Adipocyte (in vitro differentiated cells): Measurements from ENCODE around the gene DMTF1.
"Not testable (repeated sequence)": the region's sequence is repeated elsewhere in the genome, so short reads cannot be mapped to it uniquely, and the experiment has no call there.

Experiments used
- DNase-seq: peaks from one replicate; pipeline ENCODE4 v3.0.0-alpha.2; 2015; ENCODE audit warnings: low read depth
- H3K27me3 ChIP-seq: replicated peaks from 2 replicates; pipeline ENCODE4 v1.7.0; 2013; ENCODE audit warnings: mild to moderate bottlenecking, low read length, moderate library complexity; ENCODE audit not compliant: control insufficient read depth, insufficient read depth
- H3K36me3 ChIP-seq: 2 replicates; pipeline ENCODE4 v1.7.0; 2013; ENCODE audit warnings: low read length, mild to moderate bottlenecking, moderate library complexity; ENCODE audit not compliant: control insufficient read depth, insufficient read depth, severe bottlenecking
- H3K4me1 ChIP-seq: 2 replicates; pipeline ENCODE4 v1.7.0; 2013; ENCODE audit warnings: mild to moderate bottlenecking, low read length, moderate library complexity; ENCODE audit not compliant: control insufficient read depth, insufficient read depth
- H3K4me3 ChIP-seq: 2 replicates; pipeline ENCODE4 v1.7.0; 2013; ENCODE audit warnings: mild to moderate bottlenecking, low read length, moderate library complexity
- H3K9ac ChIP-seq: 2 replicates; pipeline ENCODE4 v1.7.0; 2013; ENCODE audit warnings: mild to moderate bottlenecking, low read length, moderate library complexity
- H3K9me3 ChIP-seq: 2 replicates; pipeline ENCODE4 v1.7.0; 2013; ENCODE audit warnings: mild to moderate bottlenecking, low read length, moderate library complexity; ENCODE audit not compliant: control insufficient read depth

Gene DMTF1

GRCh38 chr7:87202208-87202607, 50.0 kb downstream of the DMTF1 start:
- no peak for DNase-seq
- H3K36me3 ChIP-seq = peaks cover 48% of the 10 kb centered on the region

DNA sequence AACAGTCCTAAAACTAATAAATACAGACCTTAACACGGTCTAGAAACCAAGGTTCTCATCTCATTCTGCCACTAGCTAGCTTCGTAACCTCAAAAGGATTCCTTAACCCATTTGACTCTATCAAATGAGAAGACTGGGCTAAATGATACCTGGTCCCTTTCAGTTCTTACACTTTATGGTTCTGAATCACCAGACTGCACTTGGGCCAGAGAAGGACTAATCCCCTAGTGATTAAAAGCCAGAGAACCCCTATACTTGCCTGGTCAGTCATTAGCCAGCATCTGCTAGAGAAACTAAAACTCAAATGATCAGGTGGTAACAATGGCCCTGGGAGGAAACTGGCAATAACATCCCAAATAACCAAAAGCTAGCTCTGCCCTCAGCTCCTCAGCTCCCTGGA, 50.5 kb downstream of the DMTF1 start:
- Histone ChIP-seq H3K27me3 (no peaks in the 10 kb centered on the region), H3K4me3 (no peak overlapping the region), H3K4me1 (no peaks in the 10 kb centered on the region), H3K9ac (no peak overlapping the region), H3K9me3 (peaks cover 18% of the 10 kb centered on the region), H3K36me3 (peaks cover 43% of the 10 kb centered on the region)
- no peak for DNase-seq

More at GRCh38 chr7:87202208-87202607, 50.0 kb downstream of the DMTF1 start:
- H3K4me3 ChIP-seq = no peak overlapping the region
- H3K9me3 ChIP-seq = peaks cover 18% of the 10 kb centered on the region
- no peaks in the 10 kb centered on the region for H3K27me3 ChIP-seq
- H3K9ac ChIP-seq = no peak overlapping the region
- H3K4me1 ChIP-seq = no peaks in the 10 kb centered on the region

DNA sequence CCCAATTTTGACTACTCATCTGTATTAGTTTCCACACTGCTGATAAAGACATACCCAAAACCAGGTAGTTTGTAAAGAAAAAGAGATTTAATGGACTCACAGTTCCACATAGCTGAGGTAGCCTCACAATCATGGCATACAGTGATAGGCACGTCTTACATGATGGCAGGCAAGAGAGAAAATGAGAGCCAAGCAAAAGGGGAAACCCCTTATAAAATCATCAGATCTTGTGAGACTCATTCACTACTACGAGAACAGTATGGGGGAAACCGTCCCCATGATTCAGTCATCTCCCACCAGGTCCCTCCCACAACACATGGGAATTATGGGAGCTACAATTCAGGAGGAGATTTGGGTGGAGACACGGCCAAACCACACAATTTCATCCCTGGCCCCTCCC, 51.7 kb downstream of the DMTF1 start:
- DNase-seq, H3K9ac ChIP-seq, H3K4me1 ChIP-seq, H3K27me3 ChIP-seq, H3K4me3 ChIP-seq: not testable (repeated sequence)
- H3K9me3 ChIP-seq = peaks cover 18% of the 10 kb centered on the region
- peaks cover 32% of the 10 kb centered on the region for H3K36me3 ChIP-seq

DNA sequence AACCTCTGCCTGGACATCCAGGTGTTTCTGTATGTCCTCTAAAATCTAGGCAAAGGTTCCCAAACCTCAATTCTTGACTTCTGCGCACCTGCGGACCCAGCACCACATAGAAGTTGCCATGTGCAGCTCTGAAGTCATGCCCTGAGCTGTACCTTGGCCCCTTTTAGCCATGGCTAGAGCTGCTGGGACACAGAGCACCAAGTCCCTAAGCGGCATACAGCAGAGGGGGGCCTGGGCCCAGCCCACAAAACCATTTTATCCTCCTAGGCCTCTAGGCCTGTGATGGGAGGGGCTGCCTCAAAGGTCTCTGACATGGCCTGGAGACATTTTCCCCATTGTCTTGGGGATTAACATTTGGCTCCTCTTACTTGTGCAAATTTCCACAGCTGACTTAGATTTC, 52.7 kb downstream of the DMTF1 start:
- DNase-seq = no peak
- Histone ChIP-seq H3K36me3 (peaks cover 24% of the 10 kb centered on the region), H3K9me3 (peaks cover 18% of the 10 kb centered on the region)

GRCh38 chr7:87205701-87206100, 53.4 kb downstream of the DMTF1 start:
- not testable (repeated sequence) for H3K9ac ChIP-seq, H3K27me3 ChIP-seq, H3K4me1 ChIP-seq, DNase-seq, H3K4me3 ChIP-seq
- Histone ChIP-seq H3K36me3 (peaks cover 17% of the 10 kb centered on the region), H3K9me3 (peaks cover 18% of the 10 kb centered on the region)

More for the DNA sequence above, 52.7 kb downstream of the DMTF1 start:
- H3K4me1 ChIP-seq = no peaks in the 10 kb centered on the region
- H3K9ac ChIP-seq = no peak overlapping the region
- no peaks in the 10 kb centered on the region for H3K27me3 ChIP-seq
- H3K4me3 ChIP-seq = no peak overlapping the region

- H3K4me1 ChIP-seq = no peaks in the 10 kb centered on the region
- H3K9ac ChIP-seq = no peak overlapping the region
- H3K4me3 ChIP-seq = no peak overlapping the region
- H3K27me3 ChIP-seq = no peaks in the 10 kb centered on the region
- DNase-seq = no peak
- peaks cover 18% of the 10 kb centered on the region for H3K9me3 ChIP-seq
- peaks cover 17% of the 10 kb centered on the region for H3K36me3 ChIP-seq
These were observed 54.1 kb downstream of the DMTF1 start for GRCh38 chr7:87206361-87206760.

DNA sequence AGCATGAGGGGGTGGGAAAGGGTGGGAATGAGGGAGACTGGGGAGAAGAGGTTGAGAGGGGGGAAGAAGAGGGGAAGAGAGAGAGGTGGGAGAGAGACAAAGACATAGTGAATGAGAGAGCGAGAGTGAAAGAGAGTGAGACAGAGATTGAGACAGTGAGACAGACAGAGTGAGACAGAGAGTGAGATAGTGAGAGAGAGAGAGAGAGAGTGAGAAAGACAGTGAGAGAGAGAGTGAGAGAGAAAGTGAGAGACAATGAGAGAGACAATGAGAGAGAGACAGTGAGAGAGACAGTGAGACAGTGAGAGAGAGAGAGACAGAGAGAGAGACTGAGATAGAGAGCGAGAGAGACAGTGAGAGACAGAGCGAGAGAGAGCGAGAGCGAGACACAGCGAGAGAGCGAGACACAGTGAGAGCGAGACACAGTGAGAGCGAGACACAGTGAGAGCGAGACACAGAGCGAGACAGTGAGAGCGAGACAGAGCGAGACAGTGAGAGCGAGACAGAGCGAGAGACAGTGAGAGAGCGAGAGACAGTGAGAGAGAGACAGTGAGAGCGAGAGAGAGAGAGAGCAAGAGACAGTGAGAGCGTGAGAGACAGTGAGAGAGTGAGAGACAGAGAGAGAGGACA, 57.2 kb downstream of the DMTF1 start:
- Histone ChIP-seq H3K9me3 (peaks cover 18% of the 10 kb centered on the region), H3K9ac (no peak overlapping the region), H3K27me3 (no peaks in the 10 kb centered on the region), H3K4me3 (no peak overlapping the region), H3K36me3 (peaks cover 9% of the 10 kb centered on the region), H3K4me1 (peaks cover 21% of the 10 kb centered on the region)
- no peak for DNase-seq

DNA sequence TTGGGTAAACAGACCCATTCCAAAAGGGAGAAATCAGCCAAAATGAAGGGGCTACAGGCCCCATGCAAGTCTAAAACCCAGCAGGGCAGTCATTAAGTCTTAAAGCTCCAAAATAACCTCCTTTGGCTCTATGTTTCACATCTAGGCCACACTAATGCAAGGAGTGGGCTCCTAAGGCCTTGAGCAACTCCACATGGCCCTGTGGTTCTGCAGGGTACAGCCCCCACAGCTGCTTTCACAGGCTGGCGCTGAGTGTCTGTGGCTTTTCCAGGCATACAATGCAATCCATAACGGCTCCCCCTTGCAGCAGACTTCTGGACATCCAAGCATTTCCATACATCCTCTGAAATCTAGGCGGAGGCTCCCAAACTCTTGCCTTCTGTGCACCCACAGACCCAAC, 58.3 kb downstream of the DMTF1 start:
- H3K4me3 ChIP-seq = no peak overlapping the region
- DNase-seq = no peak
- H3K4me1 ChIP-seq = peaks cover 24% of the 10 kb centered on the region
- H3K9ac ChIP-seq = no peak overlapping the region
- H3K27me3 ChIP-seq = no peaks in the 10 kb centered on the region
- H3K9me3 ChIP-seq = peaks cover 8% of the 10 kb centered on the region
- peaks cover 6% of the 10 kb centered on the region for H3K36me3 ChIP-seq

DNA sequence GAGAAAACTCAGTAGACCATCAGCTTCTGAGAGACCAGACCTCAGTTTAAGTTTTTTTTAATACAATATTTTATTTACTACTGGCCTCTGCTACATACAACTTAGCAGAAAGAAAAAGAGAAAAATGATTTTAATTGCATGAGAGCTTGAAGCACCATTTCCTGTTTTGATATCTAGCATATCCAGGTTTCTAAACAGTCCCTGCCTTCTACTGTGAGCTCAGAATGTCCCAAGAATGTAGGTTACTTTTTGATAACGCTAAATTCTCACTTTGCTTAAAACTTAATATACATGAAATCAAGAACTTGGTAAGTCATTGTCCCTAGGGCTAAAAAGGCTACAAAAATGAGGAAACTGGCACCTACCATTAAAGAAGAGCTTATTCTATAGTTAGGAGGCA, 60.2 kb downstream of the DMTF1 start:
- peaks cover 2% of the 10 kb centered on the region for H3K36me3 ChIP-seq
- H3K9ac ChIP-seq = no peak overlapping the region
- H3K9me3 ChIP-seq = no peaks in the 10 kb centered on the region
- no peak for DNase-seq
- no peak overlapping the region for H3K4me3 ChIP-seq
- H3K27me3 ChIP-seq = no peaks in the 10 kb centered on the region
- H3K4me1 ChIP-seq = peaks cover 24% of the 10 kb centered on the region

GRCh38 chr7:87213252-87213651, 61.0 kb downstream of the DMTF1 start:
- DNase-seq = no peak
- H3K36me3 ChIP-seq = peaks cover 2% of the 10 kb centered on the region
- no peak overlapping the region for H3K4me3 ChIP-seq
- H3K27me3 ChIP-seq = no peaks in the 10 kb centered on the region
- no peak overlapping the region for H3K9ac ChIP-seq
- H3K9me3 ChIP-seq = no peaks in the 10 kb centered on the region
- H3K4me1 ChIP-seq = peaks cover 31% of the 10 kb centered on the region

GRCh38 chr7:87213811-87214210, 61.6 kb downstream of the DMTF1 start:
- Histone ChIP-seq H3K9ac (no peak overlapping the region), H3K4me1 (peaks cover 36% of the 10 kb centered on the region), H3K27me3 (no peaks in the 10 kb centered on the region), H3K4me3 (no peak overlapping the region), H3K9me3 (no peaks in the 10 kb centered on the region), H3K36me3 (peaks cover 2% of the 10 kb centered on the region)
- DNase-seq = no peak

GRCh38 chr7:87215046-87215445, 62.8 kb downstream of the DMTF1 start:
- no peaks in the 10 kb centered on the region for H3K27me3 ChIP-seq
- H3K4me1 ChIP-seq = peaks cover 38% of the 10 kb centered on the region
- H3K4me3 ChIP-seq = no peak overlapping the region
- no peak overlapping the region for H3K9ac ChIP-seq
- peaks cover 2% of the 10 kb centered on the region for H3K36me3 ChIP-seq
- DNase-seq = no peak
- no peaks in the 10 kb centered on the region for H3K9me3 ChIP-seq
